Aorta (tissue), 5 donors: ENCODE results near the gene OR10G3. TPM values are rescaled to one million over a fixed set of nuclear protein-coding genes. Genes with fewer than 3 reads are reported as not detected.

Experiments used
- ATAC-seq: fragments of 200-7000 bp; cut with Tn5 transposase; one replicate; pipeline ENCODE4 v1.9.1; 2022; ENCODE audit warnings: moderate library complexity; ENCODE audit not compliant: low FRiP score
- DNase-seq, 2 donors: peaks; one replicate each; pipeline ENCODE4 v3.0.0-alpha.2; 2020
- H3K27ac ChIP-seq, 2 donors: one replicate each; pipeline ENCODE4 v1.5.1; 2013; ENCODE audit warnings: low read length in 2 of 2, mild to moderate bottlenecking in 2 of 2, moderate library complexity in 2 of 2, control low read depth in 1 of 2, inconsistent platforms in 1 of 2, low read depth in 1 of 2
- H3K27me3 ChIP-seq, 2 donors: one replicate each; pipeline ENCODE4 v1.6.1; 2013; ENCODE audit warnings: control low read depth in 1 of 2, low read length in 1 of 2, mild to moderate bottlenecking in 1 of 2, moderate library complexity in 1 of 2; ENCODE audit not compliant: insufficient read depth in 2 of 2, control insufficient read depth in 1 of 2
- H3K36me3 ChIP-seq, 2 donors: one replicate each; pipeline ENCODE4 v1.6.1; 2013; ENCODE audit warnings: control low read depth in 1 of 2, low read length in 1 of 2, mild to moderate bottlenecking in 1 of 2; ENCODE audit not compliant: insufficient read depth in 2 of 2, control insufficient read depth in 1 of 2
- H3K4me1 ChIP-seq, 2 donors: one replicate each; pipeline ENCODE4 v1.6.1; 2013; ENCODE audit warnings: low read length in 2 of 2, control low read depth in 1 of 2, mild to moderate bottlenecking in 1 of 2, moderate library complexity in 1 of 2; ENCODE audit not compliant: insufficient read depth in 2 of 2, control insufficient read depth in 1 of 2
- H3K4me3 ChIP-seq, 2 donors: one replicate each; pipeline ENCODE4 v1.5.1; 2013; ENCODE audit warnings: low read length in 2 of 2, control low read depth in 1 of 2, mild to moderate bottlenecking in 1 of 2
- H3K9me3 ChIP-seq: one replicate; pipeline ENCODE4 v1.6.1; 2013; ENCODE audit warnings: mild to moderate bottlenecking, low read length; ENCODE audit not compliant: control insufficient read depth
- WGBS, 2 donors: extraction: QIAGEN DNeasy Blood & Tissue Kit; methylation state at CpG; one replicate each; pipeline ENCODE4 v1.1.7; 2013; 5-methylcytosine and 5-hydroxymethylcytosine counted together
- intact Hi-C, 2 donors: fragments of 100-400 bp; cut with DNase I; formaldehyde crosslinking; loops; one replicate each; pipeline versions ENCODE4 v1.14.2 to v1.15.0; 2022
- polyA plus RNA-seq, 2 donors: library from polyadenylated mRNA; stranded (reverse); fragments of 200-250 nt; gene quantifications; one replicate each; pipeline ENCODE4 v1.2.3, GENCODE V29; 2013
- total RNA-seq, 2 donors: library from RNA; stranded (reverse); fragmentation: NEBNext Ultra II Directional; extraction: Animal tissue kit (Norgen Biotek cat#: 25700); gene quantifications; one replicate each; pipeline ENCODE4 v1.2.1, GENCODE V29; 2021
- donor health status: healthy with polysubstance abuse.
- donor health status: Bipolar disorder and iron deficiency.
- donor health status: DM: no; HTN: no; CAD: no.
- donor health status: DM: no; HTN: no; CAD: no.
- donor health status: DM: yes; HTN: yes; CAD: no.

Gene OR10G3
- total and polyA plus RNA-seq, 4 donors: 0.63 TPM; not detected in 3

DNA sequence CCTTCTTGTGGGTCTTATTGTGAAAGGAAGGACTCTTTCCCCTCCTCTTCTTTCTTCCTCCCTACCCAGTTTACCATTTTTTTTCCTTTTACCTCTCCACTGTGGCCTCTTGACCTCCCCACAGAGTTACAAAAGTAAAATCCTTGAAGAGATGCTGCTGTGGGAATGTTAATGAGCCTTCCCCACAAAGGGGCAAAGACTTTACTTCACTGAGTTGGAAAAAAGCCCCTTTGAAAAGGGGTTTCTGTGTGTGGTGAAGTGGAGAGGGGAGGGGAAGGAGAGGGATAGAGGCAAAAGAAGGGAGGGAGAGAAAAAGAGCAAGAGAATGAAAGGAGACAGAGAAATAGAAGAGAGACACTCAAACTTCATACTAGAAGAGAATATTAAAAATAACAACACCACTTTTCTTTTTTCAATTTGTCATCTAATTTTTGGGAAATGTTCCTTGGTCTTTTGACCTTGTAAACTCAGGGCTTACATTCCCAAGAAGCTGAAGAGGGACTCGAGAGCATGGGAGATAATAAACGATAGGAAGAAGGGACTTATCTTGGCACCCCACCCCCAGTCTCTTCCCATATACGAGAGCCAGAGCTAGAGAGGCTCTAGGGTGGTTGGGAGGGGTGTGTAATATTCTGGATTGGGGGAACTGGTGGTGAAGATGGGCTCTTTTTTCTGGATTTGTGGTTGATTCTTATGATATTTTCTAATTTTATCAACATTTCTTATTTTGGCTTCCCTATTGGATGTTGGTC, 40.5 kb downstream of the OR10G3 start:
- no peaks in the 10 kb centered on the region for H3K36me3 ChIP-seq
- no peak overlapping the region for H3K4me3 ChIP-seq
- no peak for ATAC-seq
- peaks cover 0 to 2% of the 10 kb centered on the region in 2 donors for H3K27me3 ChIP-seq
- 15 to 17% methylated on average over 3 of the region's 3 CpGs for WGBS, 2 donors
- H3K27ac ChIP-seq: no peak overlapping the region
- intact Hi-C loops: no loop called here
- no peaks in the 10 kb centered on the region for H3K4me1 ChIP-seq
- DNase-seq: no peak
- no peaks in the 10 kb centered on the region for H3K9me3 ChIP-seq

DNA sequence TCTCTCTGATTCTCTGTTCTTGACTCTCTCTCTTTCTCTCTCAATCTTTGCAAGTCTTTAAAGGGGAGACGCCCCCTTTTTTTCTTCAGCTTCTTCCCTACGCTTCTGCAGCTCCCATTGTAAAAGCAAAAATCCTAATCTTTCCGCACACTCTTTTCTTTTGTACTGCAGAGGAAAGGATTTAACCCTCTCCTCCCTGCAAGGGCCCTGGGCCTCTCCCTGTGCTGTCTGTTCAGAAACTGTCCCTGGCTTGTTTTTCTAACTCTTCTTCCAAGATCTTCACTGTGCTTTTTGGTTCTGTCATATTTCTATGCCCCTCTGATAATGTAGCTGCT, 42.8 kb downstream of the OR10G3 start:
- ATAC-seq (no peak), DNase-seq (no peak)
- Histone ChIP-seq H3K4me1 (no peaks in the 10 kb centered on the region), H3K9me3 (no peaks in the 10 kb centered on the region), H3K27me3 (peaks cover 0 to 2% of the 10 kb centered on the region in 2 donors), H3K4me3 (no peak overlapping the region), H3K27ac (no peak overlapping the region), H3K36me3 (no peaks in the 10 kb centered on the region)
- 8 to 15% methylated on average over 3 of the region's 3 CpGs for WGBS, 2 donors
- intact Hi-C loops: no loop called here

DNA sequence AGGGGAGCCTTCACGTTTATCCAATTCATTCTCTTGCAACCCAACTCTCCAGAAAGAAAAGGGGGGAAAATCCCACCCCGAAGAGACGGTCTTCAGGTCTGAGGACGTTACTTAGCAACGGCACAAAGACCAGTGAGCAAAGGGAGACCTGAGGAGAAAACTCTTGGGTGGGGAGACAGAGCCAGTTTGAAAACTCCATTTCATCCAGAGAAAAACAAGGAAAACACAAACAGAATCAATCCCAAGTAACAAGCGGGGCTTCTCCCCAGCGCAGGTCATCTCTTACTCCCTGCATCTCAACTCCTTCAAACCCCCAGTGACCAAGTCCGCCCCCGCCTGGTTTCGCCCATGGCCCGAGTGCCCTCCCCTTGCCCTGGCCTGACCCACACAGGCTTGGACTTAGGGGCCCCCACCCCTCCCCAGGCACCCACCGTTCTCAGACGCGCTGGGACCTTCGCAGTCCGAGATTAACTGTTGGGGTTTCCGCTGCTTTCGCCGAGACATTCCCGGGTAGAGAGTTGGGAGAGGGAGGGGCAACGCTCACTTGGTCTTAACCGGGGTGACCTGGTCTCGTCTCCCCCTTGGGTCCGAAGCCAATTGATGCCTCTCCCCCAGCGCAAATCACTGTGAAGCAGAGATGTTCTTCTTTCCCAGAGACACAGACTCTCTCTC, 43.3 kb downstream of the OR10G3 start:
- peak; percentile 46 for ATAC-seq
- Histone ChIP-seq H3K27me3 (peaks cover 0 to 2% of the 10 kb centered on the region in 2 donors), H3K36me3 (no peaks in the 10 kb centered on the region), H3K27ac (no peak overlapping the region), H3K4me3 (no peak overlapping the region), H3K4me1 (no peaks in the 10 kb centered on the region), H3K9me3 (no peaks in the 10 kb centered on the region)
- DNase-seq: no peak
- WGBS, 2 donors: 2% methylated on average over 25 of the region's 25 CpGs
- intact Hi-C loops: no loop called here

DNA sequence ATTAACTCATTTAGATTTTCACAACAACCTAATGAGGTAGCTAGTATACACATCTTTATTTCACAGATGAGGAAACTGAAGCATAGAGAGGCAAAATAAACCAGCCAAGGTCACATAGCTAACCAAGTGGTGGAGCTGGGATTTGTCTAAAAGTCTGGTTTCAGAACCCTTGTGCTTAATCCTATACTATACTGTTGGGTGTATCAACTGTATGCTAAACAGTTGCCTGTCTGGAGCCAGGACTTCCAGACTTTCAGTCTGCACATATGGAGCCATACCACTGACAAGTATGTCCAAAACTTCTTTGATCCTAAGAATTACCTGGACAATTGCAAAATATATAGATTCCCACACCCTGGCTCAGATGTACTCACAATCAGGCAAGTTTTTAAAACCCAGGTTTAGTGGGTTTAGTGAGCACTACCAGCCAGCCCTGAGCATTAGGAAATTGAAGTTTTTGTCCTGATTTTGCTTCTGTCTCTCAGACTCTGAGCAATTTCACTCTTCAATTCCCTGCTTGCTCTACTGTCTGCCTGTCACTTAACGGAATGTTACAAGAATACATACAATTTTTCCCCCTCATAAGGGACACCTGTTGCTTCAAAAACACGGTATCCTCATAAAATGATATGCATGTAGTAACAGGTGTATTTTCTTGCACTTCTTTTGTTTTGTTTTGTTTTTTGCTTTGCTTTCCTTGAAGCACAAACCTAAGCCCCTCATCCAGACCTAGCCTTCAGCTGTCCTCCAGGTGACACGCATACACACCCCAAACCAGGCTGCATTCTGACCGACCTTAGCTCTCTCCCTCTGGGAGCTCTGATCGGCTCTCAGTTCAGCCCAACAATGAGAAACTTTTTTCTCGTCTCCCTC, 44.1 kb downstream of the OR10G3 start:
- H3K36me3 ChIP-seq: no peaks in the 10 kb centered on the region
- H3K4me1 ChIP-seq: no peaks in the 10 kb centered on the region
- 20% methylated on average over 6 of the region's 6 CpGs for WGBS, 2 donors
- H3K9me3 ChIP-seq: no peaks in the 10 kb centered on the region
- H3K27me3 ChIP-seq: peaks cover 0 to 2% of the 10 kb centered on the region in 2 donors
- no peak overlapping the region for H3K27ac ChIP-seq
- intact Hi-C loops: no loop called here
- H3K4me3 ChIP-seq: no peak overlapping the region
- ATAC-seq (no peak), DNase-seq (no peak)

GRCh38 chr14:21534576-21534975, 45.3 kb downstream of the OR10G3 start:
- no peak overlapping the region for H3K27ac ChIP-seq
- ATAC-seq: no peak
- H3K4me3 ChIP-seq: no peak overlapping the region
- intact Hi-C loops: no loop called here
- no peaks in the 10 kb centered on the region for H3K9me3 ChIP-seq
- DNase-seq: no peak
- 44 to 50% methylated on average over 4 of the region's 4 CpGs for WGBS, 2 donors
- H3K4me1 ChIP-seq: no peaks in the 10 kb centered on the region
- H3K27me3 ChIP-seq: peaks cover 0 to 2% of the 10 kb centered on the region in 2 donors
- H3K36me3 ChIP-seq: no peaks in the 10 kb centered on the region

- Histone ChIP-seq H3K9me3 (no peaks in the 10 kb centered on the region), H3K27ac (no peak overlapping the region), H3K4me1 (no peaks in the 10 kb centered on the region), H3K27me3 (peaks cover 0 to 2% of the 10 kb centered on the region in 2 donors), H3K4me3 (no peak overlapping the region), H3K36me3 (no peaks in the 10 kb centered on the region)
- DNase-seq (no peak), ATAC-seq (no peak)
- intact Hi-C loops: no loop called here
Observed at GRCh38 chr14:21533294-21533693, 46.6 kb downstream of the OR10G3 start.

GRCh38 chr14:21529515-21529914, 50.4 kb downstream of the OR10G3 start:
- H3K4me1 ChIP-seq: no peaks in the 10 kb centered on the region
- H3K27ac ChIP-seq: no peak overlapping the region
- no peak overlapping the region for H3K4me3 ChIP-seq
- no peaks in the 10 kb centered on the region for H3K36me3 ChIP-seq
- H3K27me3 ChIP-seq: no peaks in the 10 kb centered on the region
- DNase-seq: no peak
- H3K9me3 ChIP-seq: no peaks in the 10 kb centered on the region
- WGBS, 2 donors: 98 to 100% methylated on average over 1 of the region's 1 CpG
- ATAC-seq: no peak
- intact Hi-C loops: no loop called here

DNA sequence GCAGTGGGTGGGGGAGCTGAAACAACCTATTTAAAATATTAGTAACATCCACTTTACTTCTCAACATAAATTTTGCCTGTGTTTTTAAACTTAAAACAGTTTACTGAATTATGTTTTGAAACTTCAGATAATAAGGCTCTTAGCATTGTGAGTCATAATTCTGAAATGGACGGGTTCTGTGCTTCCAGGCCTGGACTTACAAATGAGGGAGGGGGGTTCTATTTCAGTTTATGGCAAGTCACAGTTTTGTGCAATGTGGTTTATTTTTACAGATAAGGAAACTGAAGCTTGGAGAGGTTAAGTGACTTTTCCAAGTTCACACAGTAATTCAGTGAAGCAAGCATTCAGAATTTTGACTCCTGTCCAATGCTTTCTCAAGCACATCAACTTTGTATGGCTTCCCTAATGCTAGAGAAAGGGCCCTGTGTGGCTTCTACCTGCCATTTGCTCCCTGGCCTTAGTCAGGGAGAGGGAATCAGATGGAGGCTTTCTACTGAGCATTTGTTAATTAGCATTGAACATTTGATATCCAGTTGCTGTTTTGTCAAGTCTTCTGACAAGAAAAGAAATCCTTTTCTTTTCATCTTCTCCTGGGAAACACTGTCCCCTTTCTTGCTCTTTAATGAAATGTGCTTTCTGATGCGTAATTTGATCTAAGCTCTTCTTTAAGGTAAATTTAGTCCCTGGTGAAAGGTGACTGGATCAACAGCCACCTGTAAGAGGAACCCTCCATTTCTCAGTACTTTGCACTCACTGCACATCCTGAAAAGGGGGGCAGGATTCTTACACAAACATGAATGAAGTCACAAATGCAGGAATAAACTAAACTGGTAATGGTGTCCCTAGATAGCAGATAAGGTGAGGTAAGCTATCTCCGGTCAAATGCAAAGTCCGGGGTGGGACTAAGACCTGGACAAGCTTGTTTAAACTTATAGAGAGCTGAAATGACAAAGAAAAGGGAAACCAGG, 51.2 kb downstream of the OR10G3 start:
- Histone ChIP-seq H3K4me1 (no peaks in the 10 kb centered on the region), H3K27ac (no peak overlapping the region), H3K27me3 (no peaks in the 10 kb centered on the region), H3K9me3 (no peaks in the 10 kb centered on the region), H3K36me3 (no peaks in the 10 kb centered on the region), H3K4me3 (no peak overlapping the region)
- ATAC-seq (no peak), DNase-seq (no peak)
- intact Hi-C loops: no loop called here
- 71 to 79% methylated on average over 4 of the region's 4 CpGs for WGBS, 2 donors
